Adipose tissue (tissue), 3 donors: Measurements from ENCODE around the gene LY6G6D. TPM values are rescaled to one million over a fixed set of nuclear protein-coding genes. Genes with fewer than 3 reads are reported as not detected.

ENCODE experiments used
- H3K27ac ChIP-seq: one replicate; pipeline ENCODE4 v1.5.1; 2013; ENCODE audit warnings: low read depth, low read length
- WGBS, 3 donors: extraction: QIAGEN DNeasy Blood & Tissue Kit; methylation state at CpG; one replicate each; pipeline ENCODE4 v1.1.7; 2013; 5-methylcytosine and 5-hydroxymethylcytosine counted together
- polyA plus RNA-seq, 3 donors: library from polyadenylated mRNA; stranded (reverse); fragments of 200-250 nt; gene quantifications; one replicate each; pipeline ENCODE4 v1.2.3, GENCODE V29; 2013
- donor health status: healthy with polysubstance abuse.
- donor health status: Bipolar disorder and iron deficiency.
- donor health status: healthy.

The LY6G6D gene
- polyA plus RNA-seq, 3 donors: not detected

DNA sequence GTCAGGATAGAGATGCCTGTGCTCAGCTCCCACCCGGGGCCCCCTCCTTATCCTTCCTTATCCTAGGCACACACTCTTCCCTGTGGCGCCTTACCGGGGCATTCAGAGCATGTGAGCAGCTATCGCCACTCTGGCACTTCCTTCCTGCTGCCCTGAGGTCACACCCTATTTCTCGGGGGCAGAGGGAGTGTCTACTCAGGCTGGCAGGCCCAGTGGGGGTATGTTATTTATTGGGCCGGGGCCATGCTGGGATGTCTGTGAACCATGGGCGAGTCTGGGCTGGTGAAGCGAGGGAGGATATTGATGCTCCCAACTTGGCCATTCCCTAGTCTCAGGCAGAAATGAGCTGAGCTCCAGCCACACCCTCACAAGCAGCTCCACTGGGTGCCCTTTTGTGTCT, 3.9 kb upstream of the LY6G6D start:
- 40 to 62% (median 43%) methylated on average over 8 of the region's 8 CpGs for whole genome bisulfite sequencing, 3 donors
- H3K27ac ChIP-seq: no peak overlapping the region

DNA sequence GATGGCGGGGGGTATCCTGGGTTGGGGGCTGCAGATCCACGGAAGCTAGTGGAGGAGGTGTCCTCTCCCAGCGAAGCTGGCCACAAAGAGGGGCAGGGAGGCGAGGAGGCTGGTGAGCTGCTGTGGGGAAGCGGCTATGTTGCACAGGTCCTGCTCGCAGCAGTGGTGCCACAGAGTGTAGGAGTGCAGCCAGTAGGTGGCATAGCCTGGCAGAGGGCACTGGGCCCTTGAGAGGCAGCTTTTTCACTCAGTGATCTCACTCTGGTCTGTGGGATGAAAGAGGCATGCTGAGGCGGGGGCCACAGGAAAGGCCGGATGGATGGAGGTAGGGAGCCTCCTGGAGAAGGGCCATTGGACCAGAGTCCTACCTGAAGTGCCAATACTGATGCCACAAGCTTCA, 2.9 kb upstream of the LY6G6D start:
- WGBS, 3 donors: 76 to 80% (median 77%) methylated on average over 6 to 8 of the region's 8 CpGs
- no peak overlapping the region for H3K27ac ChIP-seq

DNA sequence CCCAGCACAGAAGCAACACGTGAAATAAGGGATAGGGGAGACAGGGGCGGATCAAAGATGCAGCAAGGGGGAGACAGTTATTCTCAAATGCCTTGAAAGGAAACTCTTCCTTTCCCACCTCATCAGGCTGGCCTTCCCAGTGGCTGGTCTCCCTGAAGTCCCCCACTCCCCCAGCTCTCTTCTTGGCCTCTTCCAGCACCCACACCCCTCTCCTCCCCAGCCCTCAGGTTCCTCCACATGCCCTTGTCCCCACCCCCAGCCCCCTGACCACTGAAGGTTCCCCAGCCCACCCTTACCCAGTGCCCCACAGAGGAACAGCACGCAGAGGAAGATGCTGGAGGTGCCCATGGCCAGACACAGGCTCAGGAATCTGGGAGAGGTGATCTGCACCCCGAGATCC, 1.7 kb upstream of the LY6G6D start:
- WGBS, 3 donors: 66 to 78% (median 76%) methylated on average over 4 of the region's 4 CpGs
- no peak overlapping the region for H3K27ac ChIP-seq

DNA sequence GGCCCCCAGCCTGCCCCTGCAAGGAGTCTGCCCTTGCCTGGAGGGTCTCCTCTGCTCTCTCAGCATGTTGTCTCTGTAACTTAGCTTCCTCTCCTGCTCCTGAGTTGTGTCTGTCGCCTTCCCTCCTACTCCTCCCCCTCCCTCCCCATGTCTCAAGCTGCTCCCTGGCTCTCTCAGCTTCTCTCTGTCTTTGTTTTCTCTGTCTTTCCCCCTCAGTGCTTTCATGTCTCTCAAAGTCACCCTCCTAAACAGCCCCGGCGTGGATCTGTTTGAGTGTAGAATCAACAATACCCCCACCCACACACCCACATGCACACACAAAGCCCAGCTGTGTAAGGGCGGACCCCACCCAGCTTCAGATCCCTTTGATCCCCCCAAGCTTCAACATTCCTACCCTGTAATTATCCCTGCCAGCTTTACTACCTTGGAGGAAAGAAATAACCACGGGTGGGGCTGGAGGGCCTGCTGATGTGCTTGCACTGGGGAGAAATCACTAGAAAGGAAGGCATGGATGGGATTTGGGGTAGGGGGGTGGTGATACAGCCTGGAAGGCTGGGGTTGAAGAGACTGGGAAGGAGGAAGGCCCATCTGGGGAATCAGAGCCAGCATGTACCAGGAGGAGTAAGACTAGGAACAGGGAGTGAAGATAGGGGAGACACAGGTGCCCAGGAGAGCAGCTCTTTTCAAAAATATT, 1.0 kb upstream of the LY6G6D start:
- 53 to 55% (median 54%) methylated on average over 5 of the region's 5 CpGs for WGBS, 3 donors
- no peak overlapping the region for H3K27ac ChIP-seq

DNA sequence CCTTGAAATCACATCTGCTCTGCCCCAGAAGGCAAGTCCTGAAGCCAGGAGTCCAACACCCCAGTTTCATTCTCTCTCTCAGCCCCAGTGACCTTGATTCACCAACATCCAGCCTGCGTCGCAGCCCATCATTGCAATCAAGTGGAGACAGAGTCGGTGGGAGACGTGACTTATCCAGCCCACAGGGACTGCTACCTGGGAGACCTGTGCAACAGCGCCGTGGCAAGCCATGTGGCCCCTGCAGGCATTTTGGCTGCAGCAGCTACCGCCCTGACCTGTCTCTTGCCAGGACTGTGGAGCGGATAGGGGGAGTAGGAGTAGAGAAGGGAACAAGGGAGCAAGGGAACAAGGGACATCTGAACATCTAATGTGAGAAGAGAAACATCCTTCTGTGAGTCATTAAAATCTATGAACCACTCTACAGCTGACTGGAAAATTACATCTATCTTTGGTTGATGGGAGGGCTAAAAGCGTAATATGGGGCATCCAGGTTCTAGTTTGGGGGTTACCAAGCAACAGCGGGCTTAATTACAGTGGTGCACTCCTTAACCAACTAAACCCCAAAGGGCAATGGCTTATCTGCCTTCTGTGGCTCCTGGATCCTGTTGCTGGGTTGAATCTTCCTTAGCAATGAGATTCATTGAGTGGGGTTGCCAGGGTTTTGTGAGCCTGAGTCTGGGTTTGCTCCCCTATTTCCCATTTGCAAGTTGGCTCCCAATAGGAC, 2.5 kb downstream of the LY6G6D start:
- no peak overlapping the region for H3K27ac ChIP-seq
- 58 to 81% (median 69%) methylated on average over 10 of the region's 10 CpGs for WGBS, 3 donors

DNA sequence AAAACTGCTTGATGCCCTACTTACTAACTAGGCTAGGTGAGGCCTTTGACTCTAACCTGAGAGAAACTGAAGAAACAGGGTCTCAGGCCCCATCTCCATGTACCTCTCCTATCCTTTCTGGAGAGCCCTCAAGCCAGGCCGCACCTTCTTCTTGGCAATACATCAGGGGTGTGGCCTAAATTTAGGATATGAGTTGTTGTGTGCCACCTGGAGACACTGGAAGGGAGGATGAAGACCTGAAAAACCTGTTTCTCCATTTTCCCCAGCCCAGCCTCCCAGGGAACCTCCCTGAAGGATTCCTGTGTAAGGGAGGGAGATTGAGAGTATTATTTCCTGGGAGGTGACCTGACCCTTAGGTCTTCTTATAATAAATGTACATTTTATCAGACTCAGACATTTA, 3.1 kb downstream of the LY6G6D start:
- WGBS, 3 donors: 63 to 85% (median 84%) methylated on average over 1 of the region's 1 CpG

DNA sequence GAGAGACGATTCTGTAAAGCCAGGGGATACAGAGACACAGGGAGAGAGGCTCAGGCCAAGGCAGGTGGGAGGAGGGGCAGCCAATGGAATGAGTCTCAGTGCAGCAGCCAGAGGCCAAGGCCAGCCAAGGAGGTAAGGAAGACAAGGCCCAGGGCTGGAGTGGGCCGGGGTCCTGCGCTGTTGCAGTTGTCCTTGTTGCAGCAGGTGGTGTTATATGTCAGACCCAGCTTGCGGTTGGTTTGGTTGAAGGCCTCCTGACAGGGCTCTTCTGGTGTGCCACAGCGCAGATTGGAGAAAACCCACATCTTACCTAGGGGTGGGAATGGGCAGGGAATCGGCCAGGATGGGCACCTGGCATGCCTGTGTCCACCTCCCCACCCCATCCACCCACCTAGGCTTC, 3.9 kb downstream of the LY6G6D start:
- H3K27ac ChIP-seq: no peak overlapping the region
- 80 to 91% (median 84%) methylated on average over 5 to 6 of the region's 6 CpGs for WGBS, 3 donors

More for the DNA sequence above, 3.1 kb downstream of the LY6G6D start:
- H3K27ac ChIP-seq: no peak overlapping the region

DNA sequence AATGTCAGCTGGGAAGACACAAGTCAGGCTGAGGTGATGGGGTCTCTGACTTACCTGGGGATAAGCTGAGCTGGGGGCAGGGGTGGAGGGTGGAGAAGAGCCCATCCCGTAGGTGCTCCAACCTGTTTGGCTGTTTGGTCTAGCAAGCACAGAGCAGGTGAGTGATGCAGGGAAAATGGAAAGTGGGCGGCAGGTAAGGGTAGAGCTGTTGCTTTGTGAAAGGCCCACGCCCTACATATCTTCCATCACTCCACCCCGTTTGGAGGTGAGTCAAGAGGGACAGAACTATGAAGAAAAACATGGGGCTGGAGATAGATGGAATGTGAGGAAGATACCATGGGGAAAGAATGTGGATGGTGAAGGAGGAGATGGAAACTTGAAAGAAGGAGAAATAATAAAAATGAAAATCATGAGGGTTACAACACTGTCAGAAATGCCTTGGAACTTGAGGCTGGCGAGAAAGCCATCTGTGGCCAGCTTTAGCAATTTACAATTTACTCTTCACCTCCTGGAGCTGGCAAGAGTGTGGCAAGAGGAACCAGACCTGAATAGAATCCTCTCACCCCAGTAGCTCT, 5.1 kb downstream of the LY6G6D start:
- WGBS, 3 donors: 80 to 84% (median 81%) methylated on average over 5 of the region's 5 CpGs
- H3K27ac ChIP-seq: no peak overlapping the region

DNA sequence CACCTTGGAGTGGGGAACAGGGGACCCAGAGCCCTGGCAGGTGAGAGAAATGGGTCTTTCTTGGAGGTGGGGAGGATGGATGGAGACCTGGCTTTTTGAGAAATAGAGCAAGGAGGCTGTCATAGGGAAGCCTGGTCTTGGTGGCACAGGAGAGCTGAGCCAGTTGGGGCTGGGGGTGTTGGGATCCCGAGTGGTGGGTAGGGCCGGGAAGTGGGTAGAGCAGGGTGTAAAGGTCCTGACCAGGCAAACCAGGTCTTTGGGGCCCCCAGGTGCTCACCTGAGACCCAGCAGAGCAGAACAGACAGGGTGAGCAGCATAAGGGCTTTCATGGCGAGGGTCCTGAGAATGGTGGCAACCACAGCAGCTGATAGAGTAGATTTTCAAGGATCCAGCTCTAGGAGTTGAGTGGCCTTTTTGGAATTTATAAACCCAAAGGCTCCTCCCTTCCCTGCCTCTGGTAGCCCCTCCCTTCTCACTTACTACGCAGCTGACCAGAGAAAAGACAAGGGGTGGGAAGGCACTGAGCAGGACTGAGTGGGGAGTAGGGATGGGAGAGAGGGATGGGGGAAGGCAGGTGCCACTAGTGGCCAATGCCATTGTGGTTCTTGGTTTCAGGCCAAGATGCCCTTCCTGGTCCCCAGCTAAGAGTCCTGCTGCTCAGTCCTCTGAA, 6.3 kb downstream of the LY6G6D start, which contains the start of gene LY6G6C:
TSS of gene LY6G6C (minus strand) at position 396 of the 670 bp plus-strand sequence. CDS start at position 329, 67 bp downstream.
- no peak within 1 kb of the TSS for H3K27ac ChIP-seq
- WGBS, 3 donors: 80 to 92% (median 88%) methylated on average over 4 of the region's 4 CpGs

DNA sequence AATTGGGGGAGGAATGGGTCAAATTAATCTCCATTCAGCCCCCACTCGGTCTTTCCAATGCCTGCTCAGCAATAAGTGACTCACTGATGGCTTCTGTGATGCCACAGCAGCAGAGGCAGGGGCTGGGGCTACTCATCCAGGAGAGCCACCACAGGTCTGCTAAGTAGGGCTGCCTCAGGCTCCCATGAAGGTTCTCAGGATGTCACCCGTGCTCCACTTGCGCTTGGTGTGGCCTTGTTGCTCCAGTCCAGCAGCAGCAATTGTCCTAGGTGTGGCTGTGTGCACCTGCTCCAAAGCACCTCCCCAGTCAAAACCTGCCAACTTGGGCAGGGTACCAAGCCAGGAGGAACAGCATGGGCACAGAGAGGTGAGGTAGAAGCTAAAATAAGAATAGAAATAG, 7.0 kb downstream of the LY6G6D start:
- no peak overlapping the region for H3K27ac ChIP-seq
- 85 to 95% (median 90%) methylated on average over 3 of the region's 3 CpGs for WGBS, 3 donors

DNA sequence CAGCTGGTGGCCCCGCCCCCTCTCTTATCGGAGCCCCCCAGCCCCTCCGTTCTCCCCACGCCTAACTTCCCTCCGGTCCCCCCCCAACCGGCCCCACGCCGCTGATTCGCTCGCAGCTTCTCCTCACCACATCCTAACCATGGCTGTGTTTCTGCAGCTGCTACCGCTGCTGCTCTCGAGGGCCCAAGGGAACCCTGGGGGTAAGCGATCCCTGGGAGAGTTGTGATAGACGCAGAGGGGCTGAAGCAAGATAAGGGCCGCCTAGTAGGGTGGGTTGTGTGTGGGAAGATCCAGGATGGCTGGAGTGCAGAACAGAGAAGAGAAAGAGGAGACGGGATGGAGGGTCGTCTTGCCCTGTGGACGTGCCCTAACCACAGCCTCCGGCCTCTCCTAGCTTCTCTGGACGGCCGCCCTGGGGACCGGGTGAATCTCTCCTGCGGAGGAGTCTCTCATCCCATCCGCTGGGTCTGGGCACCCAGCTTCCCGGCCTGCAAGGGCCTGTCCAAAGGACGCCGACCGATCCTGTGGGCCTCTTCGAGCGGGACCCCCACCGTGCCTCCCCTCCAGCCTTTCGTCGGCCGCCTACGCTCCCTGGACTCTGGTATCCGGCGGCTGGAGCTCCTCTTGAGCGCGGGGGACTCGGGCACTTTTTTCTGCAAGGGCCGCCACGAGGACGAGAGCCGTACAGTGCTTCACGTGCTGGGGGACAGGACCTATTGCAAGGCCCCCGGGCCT, 8.3 kb downstream of the LY6G6D start, which contains the start of gene MPIG6B:
TSS of gene MPIG6B (plus strand) at position 129 of the 735 bp plus-strand sequence. CDS start at position 140, 11 bp downstream.
- no peak within 1 kb of the TSS for H3K27ac ChIP-seq
- 60 to 77% (median 67%) methylated on average over 41 to 46 of the region's 46 CpGs for WGBS, 3 donors

DNA sequence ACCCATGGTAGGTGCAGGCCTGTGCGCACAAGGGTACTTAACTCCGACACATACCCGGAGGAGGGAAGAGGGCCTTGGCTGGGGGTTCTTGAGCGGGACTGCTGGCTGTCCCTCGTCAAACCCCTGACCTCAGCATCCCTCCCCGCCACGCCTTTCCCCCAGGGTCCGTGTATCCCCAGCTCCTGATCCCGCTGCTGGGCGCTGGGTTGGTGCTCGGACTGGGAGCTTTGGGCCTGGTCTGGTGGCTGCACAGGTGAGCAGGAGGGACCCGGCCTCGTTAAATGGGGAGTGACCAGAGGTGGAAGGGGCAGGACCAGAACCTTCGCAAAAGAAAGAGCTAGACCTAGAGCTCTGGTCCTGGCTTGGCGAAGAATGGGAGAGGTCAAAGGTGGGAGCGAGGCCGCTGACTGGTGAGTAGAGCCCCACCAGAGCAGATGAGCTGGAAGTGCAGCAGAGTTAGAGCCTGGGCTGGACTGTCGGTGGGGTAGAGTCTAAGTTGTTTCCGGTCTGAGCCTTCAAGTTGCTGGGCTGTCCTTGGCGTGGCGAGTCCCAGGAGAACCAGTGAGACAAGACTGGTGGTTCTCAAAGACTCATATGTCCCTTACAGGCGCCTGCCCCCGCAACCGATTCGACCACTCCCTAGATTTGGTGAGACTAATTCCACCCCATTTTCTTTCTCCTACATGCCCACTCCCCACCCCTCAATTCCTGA, 9.0 kb downstream of the LY6G6D start:
- WGBS, 3 donors: 84% methylated on average over 20 to 25 of the region's 25 CpGs
- H3K27ac ChIP-seq: no peak overlapping the region

DNA sequence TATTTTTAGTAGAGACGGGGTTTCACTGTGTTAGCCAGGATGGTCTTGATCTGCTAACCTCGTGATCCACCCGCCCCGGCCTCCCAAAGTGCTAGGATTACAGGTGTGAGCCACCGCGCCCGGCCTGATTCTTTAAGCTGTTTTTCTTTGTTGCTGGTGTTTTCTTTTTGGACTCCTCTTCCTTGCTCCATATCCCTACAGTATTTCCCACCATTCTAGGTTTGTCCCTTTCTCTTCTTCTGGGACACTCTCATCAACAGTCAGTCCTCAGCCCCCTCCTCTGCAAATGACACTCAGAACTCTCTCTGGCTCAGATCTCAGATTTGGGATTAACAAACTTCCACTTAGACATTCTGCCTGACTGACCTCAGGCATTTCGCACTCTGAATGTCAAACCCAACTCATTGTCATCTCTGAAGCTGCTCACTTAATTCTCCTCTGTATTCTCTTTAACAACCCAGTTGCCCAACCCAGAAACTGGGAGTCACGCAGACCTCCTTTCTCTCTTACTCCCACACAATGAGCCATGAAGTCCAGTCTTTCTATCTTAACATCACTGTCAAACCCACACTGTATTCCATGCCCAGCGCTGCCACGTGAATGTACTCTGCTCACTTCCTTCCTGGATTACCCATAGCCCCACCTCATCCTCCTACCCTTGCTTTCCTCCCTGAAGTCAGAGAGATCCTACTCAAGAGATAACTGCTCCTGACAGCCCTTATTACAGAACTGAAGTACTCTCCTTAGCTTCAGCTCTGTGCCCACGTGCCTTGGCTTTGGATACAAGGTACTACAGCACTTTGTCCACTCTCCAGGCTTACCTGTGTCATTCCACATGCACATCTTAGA, 10.6 kb downstream of the LY6G6D start:
- WGBS, 3 donors: 79 to 87% (median 83%) methylated on average over 12 of the region's 12 CpGs
- H3K27ac ChIP-seq: no peak overlapping the region

DNA sequence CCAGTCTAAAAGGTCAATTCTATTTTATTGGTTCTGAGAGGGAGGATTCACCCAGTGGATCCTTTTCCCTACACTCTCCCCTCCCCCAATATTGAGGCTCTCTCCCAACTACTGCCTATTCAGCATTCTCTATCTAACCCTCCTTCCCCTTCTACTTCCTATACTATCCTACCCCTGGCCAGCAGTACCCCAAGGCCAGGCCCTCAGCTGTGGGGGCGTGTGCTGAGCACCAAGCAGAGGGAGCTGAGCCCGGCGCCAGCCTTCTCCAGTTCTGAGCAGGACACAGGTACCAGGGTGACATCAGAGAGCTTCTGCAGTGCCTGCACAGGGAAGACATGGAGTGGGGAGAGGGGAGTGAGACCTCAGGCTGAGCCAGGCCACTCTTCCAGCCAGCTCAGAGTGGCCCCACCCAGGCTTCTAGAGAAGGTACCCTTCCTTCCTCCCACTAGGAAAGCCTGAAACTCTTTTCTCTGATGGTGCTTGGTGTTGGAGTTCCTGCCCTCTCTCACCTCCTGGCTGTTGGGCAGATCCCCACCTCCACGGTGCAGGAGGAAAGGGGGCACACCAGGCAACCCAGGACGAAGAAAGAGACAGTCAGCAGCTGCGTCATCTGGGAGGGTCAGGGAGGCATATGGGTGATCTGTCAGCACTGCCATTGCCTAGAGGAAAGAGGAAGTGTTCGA, 12.0 kb downstream of the LY6G6D start:
- no peak overlapping the region for H3K27ac ChIP-seq
- 62 to 72% (median 63%) methylated on average over 7 of the region's 7 CpGs for WGBS, 3 donors

DNA sequence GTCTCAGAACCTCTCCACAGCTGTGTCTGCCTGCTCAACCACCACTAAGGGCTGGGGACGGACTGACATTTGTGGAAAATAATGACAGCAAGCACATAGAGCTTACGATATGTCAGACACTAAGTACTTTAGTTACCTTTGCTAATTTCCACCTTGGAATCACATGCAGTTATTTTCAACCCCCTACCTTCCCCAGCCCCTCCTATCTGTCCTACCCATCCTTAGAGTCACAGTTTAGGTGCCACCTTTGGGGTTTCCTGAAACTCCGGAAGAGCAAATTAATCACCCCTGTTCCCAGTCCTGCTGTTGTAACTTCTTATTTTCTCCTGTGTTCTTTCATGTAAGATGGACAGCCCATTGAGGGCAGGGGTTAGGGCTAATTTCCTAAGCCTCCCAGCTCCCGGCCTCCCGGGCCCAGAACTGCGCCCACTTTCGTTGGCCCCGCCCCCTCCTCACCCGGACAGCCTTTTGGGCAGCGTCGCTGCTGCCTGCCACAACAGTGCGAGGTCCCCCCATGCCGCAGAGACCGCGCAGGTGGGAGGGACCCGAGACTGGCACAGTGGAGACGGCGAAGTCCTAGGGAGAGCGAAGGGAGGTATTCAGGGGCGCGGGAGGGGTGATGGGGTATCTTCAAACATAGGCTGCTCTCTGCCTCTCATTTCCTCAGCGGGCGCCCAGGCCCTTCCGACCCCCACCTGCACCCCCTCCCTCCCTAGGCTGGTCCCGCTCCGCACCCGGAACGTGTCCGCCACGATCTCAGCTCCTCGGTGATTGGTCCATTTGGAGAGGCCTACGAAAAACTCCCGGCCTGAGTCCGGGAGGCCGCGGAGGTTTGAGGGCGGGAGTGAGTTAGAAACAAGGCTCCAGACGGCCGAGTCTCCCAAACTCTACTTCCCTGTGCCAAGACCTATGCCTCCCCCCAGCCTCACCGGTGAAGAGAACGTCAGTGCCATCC, 12.8 kb downstream of the LY6G6D start:
- 67 to 74% (median 71%) methylated on average over 40 to 41 of the region's 41 CpGs for WGBS, 3 donors
- peak overlapping the region; percentile 17 for H3K27ac ChIP-seq
